ENCODE results near the gene HECA. TPM values are rescaled to one million over a fixed set of nuclear protein-coding genes. Genes with fewer than 3 reads are reported as not detected.

The HECA gene
- polyA plus RNA-seq, 1 of the 3 experiments (the other 2 are of a cell fraction): 1.6 TPM

Other genes starting within 250 kb of the HECA start
- gene REPS1, start 146.8 kb upstream of the HECA start, polyA plus RNA-seq (2012; rRNA removed): 26.2 and 30.4 TPM in 2 replicates
- 21.9 and 22.9 TPM in 2 replicates for gene ABRACL, start 106.3 kb upstream of the HECA start, polyA plus RNA-seq (2012; rRNA removed)
- 0.12 and 0.19 TPM in 2 replicates for gene TXLNB, start 156.9 kb downstream of the HECA start, polyA plus RNA-seq (2012; rRNA removed)
- 159 and 173 TPM in 2 replicates for gene CITED2, start 239.6 kb downstream of the HECA start, polyA plus RNA-seq (2012; rRNA removed)